Neuronal stem cell (in vitro differentiated cells): ENCODE data around the gene SLC12A7.

Source experiments
- DNase-seq: peaks from one replicate; pipeline ENCODE4 v3.0.0-alpha.2; 2013; ENCODE audit warnings: low spot score
- H2AFZ ChIP-seq: one replicate; pipeline ENCODE4 v1.6.1; 2013; ENCODE audit warnings: mild to moderate bottlenecking, low read length, inconsistent platforms
- H2AK5ac ChIP-seq: 2 replicates; pipeline ENCODE4 v1.6.1; 2013; ENCODE audit warnings: low read depth, mild to moderate bottlenecking, inconsistent platforms, low read length, moderate library complexity, mixed read lengths
- H2BK120ac ChIP-seq: 2 replicates; pipeline ENCODE4 v1.6.1; 2013; ENCODE audit warnings: low read depth, mild to moderate bottlenecking, inconsistent platforms, low read length, moderate library complexity, mixed read lengths
- H2BK12ac ChIP-seq: one replicate; pipeline ENCODE4 v1.6.1; 2013; ENCODE audit warnings: low read length, inconsistent platforms
- H2BK15ac ChIP-seq: 2 replicates; pipeline ENCODE4 v1.6.1; 2013; ENCODE audit warnings: mild to moderate bottlenecking, low read length, inconsistent platforms, mixed read lengths
- H2BK5ac ChIP-seq: one replicate; pipeline ENCODE4 v1.6.1; 2013; ENCODE audit warnings: inconsistent platforms, mild to moderate bottlenecking, low read length, moderate library complexity
- H3K14ac ChIP-seq: one replicate; pipeline ENCODE4 v1.6.1; 2013; ENCODE audit warnings: low read length, inconsistent platforms
- H3K18ac ChIP-seq: 2 replicates; pipeline ENCODE4 v1.6.1; 2013; ENCODE audit warnings: low read length, inconsistent platforms
- H3K23ac ChIP-seq: 2 replicates; pipeline ENCODE4 v1.6.1; 2013; ENCODE audit warnings: low read depth, mild to moderate bottlenecking, mixed read lengths, low read length, inconsistent platforms; ENCODE audit not compliant: poor library complexity
- H3K27ac ChIP-seq: replicated peaks from 3 replicates; pipeline ENCODE4 v1.5.1; 2013; ENCODE audit warnings: low read length, inconsistent platforms
- H3K27me3 ChIP-seq, 3 experiments: 2 replicates each; pipeline ENCODE4 v1.6.1; 2013; ENCODE audit warnings: low read length in 3 of 3, mild to moderate bottlenecking in 2 of 3, inconsistent platforms in 1 of 3, low read depth in 1 of 3, mixed read lengths in 1 of 3, moderate library complexity in 1 of 3; ENCODE audit not compliant: control insufficient read depth in 3 of 3, insufficient read depth in 3 of 3
- H3K36me3 ChIP-seq, 2 donors: replicated peaks in 1 of 2; 2 replicates each; pipeline ENCODE4 v1.6.1; 2013; ENCODE audit warnings: low read length in 2 of 2; ENCODE audit not compliant: control insufficient read depth in 2 of 2, insufficient read depth in 2 of 2
- H3K4ac ChIP-seq: 2 replicates; pipeline ENCODE4 v1.6.1; 2013; ENCODE audit warnings: inconsistent platforms, mild to moderate bottlenecking, low read length, moderate library complexity
- H3K4me1 ChIP-seq, 2 donors: 1 replicate in 1 of 2; 2 replicates in 1 of 2; pipeline ENCODE4 v1.6.1; 2013; ENCODE audit warnings: low read length in 2 of 2, low read depth in 1 of 2; ENCODE audit not compliant: control insufficient read depth in 2 of 2, insufficient read depth in 1 of 2
- H3K4me2 ChIP-seq: one replicate; pipeline ENCODE4 v1.6.1; 2013; ENCODE audit warnings: mild to moderate bottlenecking, low read length, inconsistent platforms; ENCODE audit not compliant: insufficient read depth, poor library complexity, severe bottlenecking
- H3K4me3 ChIP-seq, 2 donors: 2 replicates each; pipeline ENCODE4 v1.5.1; 2013; ENCODE audit warnings: low read length in 2 of 2, mild to moderate bottlenecking in 2 of 2, inconsistent platforms in 1 of 2, moderate library complexity in 1 of 2
- H3K79me1 ChIP-seq: one replicate; pipeline ENCODE4 v1.6.1; 2013; ENCODE audit warnings: low read depth, mild to moderate bottlenecking, inconsistent platforms, low read length, moderate library complexity
- H3K9ac ChIP-seq: one replicate; pipeline ENCODE4 v1.6.1; 2013; ENCODE audit warnings: mild to moderate bottlenecking, low read depth, low read length, inconsistent platforms; ENCODE audit not compliant: poor library complexity
- H3K9me3 ChIP-seq, 2 donors: replicated peaks in 1 of 2; 2 replicates each; pipeline versions ENCODE3 to v1.6.1; 2013; ENCODE audit warnings: low read length in 2 of 2, mild to moderate bottlenecking in 2 of 2, inconsistent platforms in 1 of 2, low read depth in 1 of 2, mixed read lengths in 1 of 2, moderate library complexity in 1 of 2; ENCODE audit not compliant: control insufficient read depth in 2 of 2, insufficient read depth in 1 of 2
- H4K8ac ChIP-seq: one replicate; pipeline ENCODE4 v1.6.1; 2013; ENCODE audit warnings: low read depth, mild to moderate bottlenecking, inconsistent platforms, low read length, moderate library complexity
- H4K91ac ChIP-seq: one replicate; pipeline ENCODE4 v1.6.1; 2013; ENCODE audit warnings: low read length, low read depth, mild to moderate bottlenecking, inconsistent platforms; ENCODE audit not compliant: poor library complexity
- WGBS, 2 donors: extraction: QIAGEN DNeasy Blood & Tissue Kit; methylation state at CpG; one replicate each; pipeline ENCODE4 v1.1.7; 2013; ENCODE audit warnings: missing lambda C conversion rate in 2 of 2, mixed read lengths in 1 of 2; ENCODE audit not compliant: insufficient read length in 2 of 2, insufficient replicate concordance in 1 of 2; ENCODE audit errors: extremely low coverage in 2 of 2; 5-methylcytosine and 5-hydroxymethylcytosine counted together

The SLC12A7 gene

DNA sequence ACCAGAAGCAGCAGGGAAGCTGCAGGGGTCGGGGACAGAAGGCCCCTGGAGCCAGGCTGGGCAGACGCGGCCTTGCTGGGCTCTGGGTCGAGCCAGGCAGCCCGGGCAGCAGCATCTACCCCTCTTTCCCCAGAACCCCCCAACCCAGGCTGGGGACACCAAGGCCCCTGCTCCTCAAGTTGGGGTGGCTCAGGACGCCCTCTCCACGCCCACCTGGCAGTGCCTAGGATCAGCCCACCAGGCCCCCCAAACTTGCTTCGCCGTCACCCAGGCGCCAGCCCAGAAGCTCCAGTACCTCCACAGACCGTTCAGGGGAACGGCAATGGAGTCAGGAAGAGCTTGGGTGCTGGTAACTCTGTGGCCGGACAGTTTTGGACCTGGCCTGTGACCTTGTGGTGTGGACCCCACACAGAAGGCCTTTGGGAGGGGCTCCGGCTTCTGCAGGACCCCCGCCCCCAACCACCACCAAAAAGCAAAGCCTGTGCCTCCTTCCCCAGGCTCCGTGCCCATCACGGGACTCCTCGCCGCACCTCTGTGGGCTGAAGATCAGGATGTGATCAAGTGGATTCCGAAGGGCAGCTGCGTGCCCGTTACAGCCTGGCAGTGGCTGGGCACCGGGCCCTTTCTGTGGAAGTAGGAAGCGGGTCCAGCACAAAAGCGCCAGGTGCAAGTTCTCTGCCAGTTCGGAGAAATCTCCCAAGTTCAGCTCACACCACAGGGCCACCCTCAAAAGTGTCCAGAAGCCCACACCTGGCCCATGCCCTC lies 2.1 kb downstream of the SLC12A7 start:
- Histone ChIP-seq H3K4me3 (no peak overlapping the region), H3K4me2 (no peak overlapping the region), H4K8ac (no peak overlapping the region), H3K18ac (no peak overlapping the region), H4K91ac (no peak overlapping the region), H3K27ac (no peak overlapping the region), H2AFZ (no peak overlapping the region), H3K36me3 (peaks cover 0 to 13% of the 10 kb centered on the region in 2 donors), H3K4me1 (peaks cover 6 to 18% of the 10 kb centered on the region in 2 donors), H2BK120ac (no peak overlapping the region), H2BK5ac (no peak overlapping the region), H2AK5ac (peak overlapping the region; percentile 10), H2BK15ac (no peak overlapping the region), H3K9me3 (no peaks in the 10 kb centered on the region), H3K27me3 (peaks cover 0 to 9% (median 0%) of the 10 kb centered on the region in 3 experiments), H3K14ac (no peak overlapping the region), H3K23ac (no peak overlapping the region), H3K9ac (peak overlapping the region; percentile 63), H3K4ac (no peak overlapping the region), H3K79me1 (peaks cover 21% of the 10 kb centered on the region), H2BK12ac (no peak overlapping the region)
- WGBS, 2 donors, result no CpG with 5 or more reads among the region's 26 CpGs
- DNase-seq, result no peak

DNA sequence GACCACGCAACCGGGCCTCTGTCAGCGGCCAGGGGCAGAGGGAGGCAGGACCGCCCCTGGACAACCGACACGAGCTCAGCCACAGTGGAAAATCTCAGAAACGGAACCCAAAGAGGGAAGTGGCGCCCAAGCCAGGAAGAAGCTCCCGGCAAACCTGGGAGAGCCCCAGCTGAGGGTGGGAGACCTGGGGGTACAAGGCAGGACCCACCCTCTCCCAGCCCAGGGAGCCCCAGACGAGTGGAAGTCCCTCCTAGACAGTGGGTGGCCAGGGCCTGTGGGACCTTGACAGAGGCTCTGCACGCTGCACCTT lies 3.0 kb downstream of the SLC12A7 start:
- Histone ChIP-seq H3K4me3 (no peak overlapping the region), H3K27ac (no peak overlapping the region), H2BK120ac (no peak overlapping the region), H2AK5ac (no peak overlapping the region), H2AFZ (no peak overlapping the region), H4K91ac (no peak overlapping the region), H2BK5ac (no peak overlapping the region), H3K36me3 (peaks cover 0 to 13% of the 10 kb centered on the region in 2 donors), H2BK12ac (no peak overlapping the region), H3K9ac (no peak overlapping the region), H3K4me1 (peaks cover 6 to 21% of the 10 kb centered on the region in 2 donors), H3K23ac (no peak overlapping the region), H4K8ac (no peak overlapping the region), H2BK15ac (no peak overlapping the region), H3K4ac (no peak overlapping the region), H3K79me1 (peaks cover 25% of the 10 kb centered on the region), H3K18ac (no peak overlapping the region), H3K9me3 (no peaks in the 10 kb centered on the region), H3K14ac (no peak overlapping the region), H3K4me2 (no peak overlapping the region), H3K27me3 (peaks cover 0 to 6% (median 0%) of the 10 kb centered on the region in 3 experiments)
- DNase-seq, result no peak
- WGBS, 2 donors, result no CpG with 5 or more reads among the region's 11 CpGs

DNA sequence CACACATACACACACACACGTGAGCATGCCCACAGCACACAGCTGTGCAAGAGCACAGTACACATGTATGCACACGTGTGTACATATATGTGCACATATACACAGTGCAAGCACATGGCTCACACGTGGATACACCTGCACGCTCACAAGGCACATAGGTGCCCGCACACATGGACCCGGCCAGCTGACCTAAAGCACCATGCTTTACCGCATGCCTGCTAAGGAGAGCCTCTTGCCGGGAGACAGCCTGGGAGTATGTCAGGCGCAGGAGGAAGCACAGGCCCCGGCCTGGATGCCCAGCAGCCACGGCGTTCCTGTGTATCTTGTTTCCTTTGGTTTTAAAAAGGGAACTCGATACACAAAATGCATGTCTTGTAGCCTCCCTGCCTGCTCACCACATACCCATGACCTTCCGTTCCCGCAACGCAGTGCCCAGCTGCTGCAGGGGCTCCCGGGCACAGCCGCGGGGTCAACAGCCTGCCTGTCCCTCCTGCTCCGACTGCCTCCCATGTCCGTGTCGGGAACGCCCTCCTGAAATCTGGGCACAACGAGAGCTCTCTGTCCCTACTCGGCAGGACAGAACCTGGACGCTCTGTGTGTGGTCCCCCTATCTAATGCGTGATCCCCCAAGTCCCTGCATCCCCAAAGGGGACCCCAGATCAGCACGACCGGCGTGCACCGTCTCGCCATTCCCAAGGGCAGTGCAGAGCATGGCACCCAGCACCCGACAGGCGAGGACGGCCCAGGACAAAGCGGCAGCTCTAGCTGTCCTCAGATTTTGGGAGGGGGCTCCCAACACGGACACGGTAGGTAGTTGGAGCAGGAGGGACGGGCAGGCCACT lies 3.6 kb downstream of the SLC12A7 start:
- no peak for DNase-seq
- no CpG with 5 or more reads among the region's 39 CpGs for WGBS, 2 donors
- peak overlapping the region; percentile 4 for H3K4ac ChIP-seq

More for the DNA sequence above, 3.6 kb downstream of the SLC12A7 start:
- Histone ChIP-seq H2BK12ac (no peak overlapping the region), H3K4me1 (peaks cover 6 to 24% of the 10 kb centered on the region in 2 donors), H2BK15ac (no peak overlapping the region), H3K18ac (no peak overlapping the region), H3K23ac (no peak overlapping the region), H2BK120ac (no peak overlapping the region), H3K4me3 (peak overlapping the region in 1 of 2 donors; percentile 2), H3K36me3 (peaks cover 2 to 13% of the 10 kb centered on the region in 2 donors), H4K8ac (no peak overlapping the region), H3K27ac (no peak overlapping the region), H3K14ac (peak overlapping the region; percentile 32), H4K91ac (no peak overlapping the region), H3K4me2 (no peak overlapping the region), H2AFZ (no peak overlapping the region), H3K79me1 (peaks cover 31% of the 10 kb centered on the region), H2BK5ac (no peak overlapping the region), H3K9ac (peak overlapping the region; percentile 51), H2AK5ac (no peak overlapping the region), H3K27me3 (peaks cover 0 to 6% (median 0%) of the 10 kb centered on the region in 3 experiments), H3K9me3 (no peaks in the 10 kb centered on the region)
